T follicular helper cell (primary cell): Measurements from ENCODE around the gene HOXC13.

Experiments
- DNase-seq: peaks from one replicate; pipeline ENCODE4 v3.0.0-alpha.2; 2020; ENCODE audit warnings: low read depth
- total RNA-seq, 2 experiments: gene quantifications; one replicate each; lab custom pipeline; 2026; lab: John Stamatoyannopoulos, UW

The HOXC13 gene
- total RNA-seq = 0 reads per million in 2 experiments

DNA sequence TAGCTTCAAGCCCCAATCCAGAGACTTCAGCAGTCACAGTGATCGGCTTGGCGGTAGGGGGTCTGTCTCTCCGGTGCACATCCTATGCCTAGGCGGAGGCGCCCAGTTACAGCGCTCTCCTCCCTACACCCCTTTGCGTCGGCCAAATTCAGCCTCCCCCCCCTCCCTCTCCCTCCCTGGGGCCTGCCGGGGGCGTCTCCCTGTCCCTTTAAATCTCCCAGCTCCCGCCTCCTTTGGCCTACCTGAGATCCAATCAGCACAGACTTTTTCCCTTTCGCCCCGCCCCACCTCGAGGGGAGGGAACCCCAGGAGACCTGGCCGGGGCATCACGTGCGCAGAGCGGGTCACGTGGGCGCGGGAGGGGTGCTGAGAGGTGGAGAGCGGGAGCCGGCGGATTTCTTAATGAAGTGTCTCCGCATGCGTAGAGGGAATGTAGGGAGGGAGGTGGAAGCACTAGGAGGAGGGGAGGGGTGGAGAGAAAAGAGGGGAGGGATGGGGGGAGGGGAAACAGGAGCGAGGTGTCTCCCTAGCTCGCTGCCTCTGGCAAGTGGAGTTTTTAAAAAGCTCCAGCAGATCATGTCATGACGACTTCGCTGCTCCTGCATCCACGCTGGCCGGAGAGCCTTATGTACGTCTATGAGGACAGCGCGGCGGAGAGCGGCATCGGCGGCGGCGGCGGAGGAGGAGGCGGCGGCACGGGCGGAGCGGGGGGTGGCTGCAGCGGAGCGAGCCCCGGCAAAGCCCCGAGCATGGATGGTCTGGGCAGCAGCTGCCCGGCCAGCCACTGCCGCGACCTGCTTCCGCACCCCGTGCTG is at the start of gene HOXC13:
HOXC13 (plus strand) TSS at position 506 of the 815 bp plus-strand sequence; CDS start at position 582, 76 bp downstream.
- no peak for DNase-seq

GRCh38 chr12:53890081-53890480 is 48.5 kb upstream of the HOXC13 start:
- no peak for DNase-seq

GRCh38 chr12:53892762-53893395 is 45.8 kb upstream of the HOXC13 start:
- no peak for DNase-seq

- no peak for DNase-seq
These were observed 39.4 kb upstream of the HOXC13 start for GRCh38 chr12:53899230-53899629.

GRCh38 chr12:53907103-53907502 is 31.5 kb upstream of the HOXC13 start:
- DNase-seq = no peak

GRCh38 chr12:53916788-53917655 is 21.6 kb upstream of the HOXC13 start:
- no peak for DNase-seq

DNA sequence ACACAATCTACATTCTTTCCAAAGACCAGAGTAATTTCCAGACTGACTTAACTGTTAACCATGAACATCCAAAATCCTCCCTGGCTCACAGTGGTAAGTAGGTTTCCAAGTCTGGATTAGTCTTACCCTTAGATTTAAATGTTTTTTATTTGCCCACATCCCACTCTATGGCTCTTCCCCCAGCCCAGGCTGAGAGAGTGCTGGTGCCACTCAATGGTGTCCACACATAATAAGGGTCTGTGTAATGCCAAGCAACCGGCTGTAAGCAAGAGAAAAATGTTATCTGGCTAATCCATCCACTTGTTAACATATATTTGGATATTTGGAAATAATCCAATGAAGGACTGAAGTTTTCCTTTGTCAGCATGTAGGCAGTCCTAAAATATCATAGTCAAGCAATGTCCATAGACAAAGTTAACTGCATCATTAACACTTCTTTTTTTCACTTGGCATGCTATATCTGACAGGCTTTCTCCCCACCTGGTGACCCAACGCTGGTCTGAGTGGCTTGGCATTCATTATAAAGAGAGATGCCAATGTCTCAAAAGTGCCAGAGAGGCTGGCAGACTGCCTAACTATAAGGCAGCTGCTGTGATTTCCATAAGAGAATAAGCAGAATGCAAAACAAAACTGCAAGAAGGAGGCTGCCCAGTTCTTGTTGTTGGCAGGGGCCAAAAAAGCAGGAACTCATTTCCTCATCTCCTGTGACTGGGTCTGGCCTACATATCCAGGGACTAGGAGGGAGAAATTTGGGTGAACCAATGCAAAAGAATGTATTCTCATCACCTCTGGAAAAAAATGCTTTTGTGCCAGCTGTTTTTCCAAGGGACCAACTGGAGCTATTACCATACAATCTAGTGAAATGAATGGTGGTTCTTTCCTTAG is 13.9 kb upstream of the HOXC13 start:
- DNase-seq = no peak

DNA sequence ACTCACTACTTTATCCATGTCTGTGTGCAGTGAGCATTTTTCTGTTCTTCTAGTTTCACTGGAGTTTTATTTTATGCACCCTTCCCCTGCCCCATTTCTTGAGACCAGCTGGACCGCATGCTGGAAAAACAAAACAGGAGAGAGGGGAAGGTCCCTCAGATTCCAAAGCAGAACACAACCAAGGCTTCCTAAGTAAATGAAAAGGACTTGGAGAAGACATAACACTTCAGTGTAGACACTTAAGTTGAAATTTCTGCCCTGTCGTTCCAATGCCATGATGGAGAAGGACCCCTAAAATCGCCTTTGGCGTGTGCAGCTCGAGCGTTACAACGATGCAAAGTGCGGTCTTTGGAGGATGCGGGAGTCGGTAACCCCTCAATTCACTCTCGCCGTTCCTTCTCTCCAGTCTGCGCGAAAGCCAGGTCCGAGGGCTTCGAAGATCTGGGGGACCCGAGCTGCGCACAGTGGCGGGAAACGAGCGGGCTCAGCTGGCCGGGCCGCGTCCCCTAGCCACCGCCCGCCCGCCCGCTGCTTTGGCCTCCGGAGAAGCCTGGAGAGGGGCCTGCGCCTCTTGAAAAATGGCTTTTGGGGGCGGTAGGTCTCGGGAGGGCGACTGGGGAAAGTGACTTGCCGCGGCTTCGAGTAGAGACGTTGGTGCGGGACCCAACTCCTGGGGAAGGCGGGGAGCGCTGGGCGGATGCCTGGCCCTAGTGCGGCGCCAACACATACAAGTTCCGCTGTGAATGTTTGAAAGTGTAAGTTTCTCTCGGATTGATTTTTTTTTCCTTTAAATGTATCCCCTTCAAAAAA is 11.2 kb upstream of the HOXC13 start:
- no peak for DNase-seq

DNA sequence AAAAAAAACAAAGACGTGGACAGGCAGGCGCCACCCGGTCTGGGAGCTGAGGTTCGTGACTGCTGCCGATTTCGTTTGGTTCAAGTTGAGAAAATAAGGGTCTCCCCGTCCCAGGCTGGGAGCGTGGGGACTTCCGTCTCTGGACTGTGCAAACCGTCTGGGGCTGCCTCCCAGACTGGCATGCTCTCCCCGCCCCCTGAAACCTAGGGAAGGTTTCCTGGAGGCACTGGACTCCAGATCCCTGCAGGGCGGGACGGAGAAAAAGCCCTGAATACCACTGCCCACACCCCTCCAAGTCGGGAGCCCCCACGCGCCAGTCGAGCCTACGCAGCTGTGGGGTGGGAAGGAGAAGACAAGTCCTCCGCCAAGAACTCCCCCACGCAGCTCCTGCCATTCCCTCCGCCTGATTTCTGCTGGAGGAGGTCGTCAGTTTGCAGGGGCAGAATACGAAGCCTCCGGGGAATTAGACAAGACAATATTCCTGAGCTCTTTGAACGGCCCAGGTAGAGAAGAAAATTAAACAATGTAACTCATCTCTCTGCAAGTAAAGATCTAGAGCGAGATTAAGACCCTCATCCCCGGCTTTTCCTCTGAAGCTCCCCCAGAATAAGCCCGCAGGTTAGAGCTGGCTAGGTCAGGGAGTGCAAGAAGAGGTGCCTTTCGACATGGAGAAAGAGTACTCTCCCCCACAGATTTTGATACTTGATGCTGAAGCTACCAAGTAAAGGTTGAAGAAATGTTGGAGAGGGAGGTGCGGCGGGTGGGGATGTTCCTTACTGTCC is 10.4 kb upstream of the HOXC13 start:
- DNase-seq = no peak

- DNase-seq = no peak
These were observed 9.1 kb upstream of the HOXC13 start for GRCh38 chr12:53929527-53929926.

- no peak for DNase-seq
These were observed 7.9 kb upstream of the HOXC13 start for GRCh38 chr12:53930591-53931255.

DNA sequence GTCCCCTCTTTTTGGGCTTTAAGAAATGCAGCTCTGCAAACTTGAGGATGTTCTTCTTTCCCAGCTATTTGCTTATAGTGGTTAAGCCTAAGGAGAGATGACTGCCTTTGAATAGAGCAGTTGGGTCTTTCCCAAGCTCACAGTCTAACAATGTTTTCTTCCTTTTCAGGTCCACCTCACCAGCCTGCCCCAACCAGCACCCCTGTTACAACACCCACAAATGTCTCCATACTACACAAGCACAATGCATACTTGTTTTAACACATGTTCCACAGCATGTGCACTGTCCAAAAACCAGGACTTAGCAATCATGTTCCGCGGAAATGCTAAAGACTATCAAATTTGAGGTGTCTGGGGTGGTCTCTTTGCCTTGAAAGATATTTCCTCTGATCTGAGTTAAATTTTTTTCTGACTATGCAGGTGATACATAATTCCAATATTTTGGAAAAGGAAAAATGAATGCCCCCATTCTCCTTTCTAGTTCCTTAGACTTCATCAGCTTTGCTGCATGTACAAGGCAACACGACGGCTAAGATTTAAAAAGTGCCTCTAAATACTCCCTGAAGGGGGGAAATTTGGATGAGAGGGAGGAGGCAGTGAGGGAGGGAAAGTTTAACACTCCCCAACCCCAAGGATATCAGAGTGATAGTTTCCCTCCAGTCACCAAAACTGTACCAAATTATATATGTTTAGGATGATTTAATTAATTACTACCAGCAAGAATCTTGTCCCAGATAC is 6.6 kb upstream of the HOXC13 start:
- no peak for DNase-seq

DNA sequence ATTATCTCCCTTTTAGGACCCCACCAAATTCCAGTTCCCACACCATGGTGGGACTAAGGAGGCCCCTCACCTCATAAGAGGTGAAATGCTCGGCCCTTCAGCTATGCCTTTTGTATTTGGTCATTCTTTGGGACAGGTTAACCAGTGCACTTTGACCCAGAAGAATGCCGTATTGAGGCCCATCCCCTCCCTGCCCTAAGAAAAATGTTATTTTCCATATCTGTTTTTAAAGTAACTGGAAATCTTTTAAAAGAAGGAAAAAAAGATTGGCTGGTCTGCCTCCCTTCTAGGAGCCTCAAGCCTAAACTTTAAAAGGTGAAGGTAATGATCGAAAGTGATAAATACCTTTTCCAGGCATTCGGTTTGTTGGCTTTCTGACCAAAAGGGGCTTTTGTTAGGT is 5.7 kb upstream of the HOXC13 start:
- DNase-seq = no peak

DNA sequence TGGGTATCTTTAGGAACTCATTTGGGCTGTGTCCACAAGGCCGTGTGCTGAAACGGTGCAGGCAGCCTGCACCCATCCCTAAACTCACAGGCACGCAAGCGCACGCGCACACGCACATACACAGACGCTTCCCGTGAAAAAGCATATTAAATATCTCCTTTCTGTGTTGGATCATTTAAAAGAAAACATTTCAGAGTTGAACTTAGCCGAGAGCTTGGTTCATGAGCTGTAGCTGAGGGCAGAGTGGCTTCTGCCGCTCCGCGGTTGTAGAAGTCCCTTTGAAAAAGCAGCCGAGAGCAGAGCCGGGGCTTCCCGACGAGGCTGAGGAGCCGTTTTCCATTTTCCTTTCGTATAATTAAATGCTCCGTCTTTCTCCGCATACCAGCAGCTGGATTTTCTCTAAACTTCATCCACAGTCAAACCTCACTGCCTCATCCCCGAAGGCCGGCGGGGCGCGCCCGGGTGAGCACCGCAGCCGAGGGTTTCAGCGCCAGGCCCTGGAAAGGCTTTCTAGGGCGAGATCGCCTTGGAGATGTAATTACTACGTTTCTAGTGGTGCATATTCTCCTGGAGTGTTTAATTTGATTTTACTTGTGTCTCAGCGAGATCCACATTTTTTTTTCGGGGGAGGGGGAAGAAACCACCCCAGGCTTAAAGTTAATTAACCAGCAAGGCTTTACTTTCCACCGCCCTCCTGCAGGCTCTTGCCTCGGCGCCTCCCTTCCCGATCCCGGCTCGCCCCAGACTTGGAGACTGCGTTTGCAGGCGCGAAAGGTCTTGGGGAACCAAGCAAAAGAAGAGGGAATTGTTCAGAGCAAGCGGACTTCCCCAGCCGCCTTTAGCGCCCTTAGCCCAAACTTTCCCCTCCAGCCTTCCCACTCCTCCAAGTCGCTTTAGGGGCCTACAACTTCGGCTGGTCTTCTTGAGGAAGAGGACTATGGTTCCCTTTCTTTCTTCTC is 3.0 kb upstream of the HOXC13 start:
- no peak for DNase-seq

- no peak for DNase-seq
These were observed 1.5 kb upstream of the HOXC13 start for GRCh38 chr12:53937099-53937498.

- DNase-seq = no peak
These were observed 870 bp upstream of the HOXC13 start for GRCh38 chr12:53937596-53938325.
